ENCODE data around the gene NUDT8.

GRCh38 chr11:67610302-67610868, 19.4 kb downstream of the NUDT8 start:
- TF ChIP-seq CTCF (IDR thresholded peaks at IDR 0.05), result no peak
- TF ChIP-seq POLR2A (IDR thresholded peaks at IDR 0.05), result no peak
